ENCODE data around the gene LURAP1L.
A peak's percentile ranks its signal among the peaks of the same experiment; 100 is the strongest.

The LURAP1L gene

GRCh38 chr9:12813533-12813932 lies 38.7 kb downstream of the LURAP1L start:
- DNase-seq (ENCODE audit: low read depth) = no peak

GRCh38 chr9:12813960-12814876 lies 39.4 kb downstream of the LURAP1L start:
- peak; percentile 99 for DNase-seq (ENCODE audit: low read depth)

GRCh38 chr9:12814877-12815237 lies 40.0 kb downstream of the LURAP1L start:
- no peak for DNase-seq (ENCODE audit: low read depth)

- no peak for DNase-seq (ENCODE audit: low read depth)
These were observed 41.1 kb downstream of the LURAP1L start for GRCh38 chr9:12815888-12816287.

GRCh38 chr9:12816656-12817101 lies 41.9 kb downstream of the LURAP1L start:
- DNase-seq (ENCODE audit: low read depth) = no peak

- DNase-seq (ENCODE audit: low read depth) = no peak
These were observed 42.9 kb downstream of the LURAP1L start for GRCh38 chr9:12817702-12818101.

- peak; percentile 50 for DNase-seq (ENCODE audit: low read depth)
These were observed 43.7 kb downstream of the LURAP1L start for GRCh38 chr9:12818431-12819000.

- peak; percentile 20 for DNase-seq (ENCODE audit: low read depth)
These were observed 44.8 kb downstream of the LURAP1L start for GRCh38 chr9:12819436-12820185.

- no peak for DNase-seq (ENCODE audit: low read depth)
These were observed 47.3 kb downstream of the LURAP1L start for GRCh38 chr9:12822111-12822510.

GRCh38 chr9:12826924-12827565 lies 52.2 kb downstream of the LURAP1L start:
- no peak for DNase-seq (ENCODE audit: low read depth)

- DNase-seq (ENCODE audit: low read depth) = no peak
These were observed 58.9 kb downstream of the LURAP1L start for GRCh38 chr9:12833701-12834100.

- no peak for DNase-seq (ENCODE audit: low read depth)
These were observed 63.7 kb downstream of the LURAP1L start for GRCh38 chr9:12838546-12838945.

GRCh38 chr9:12843735-12844134 lies 68.9 kb downstream of the LURAP1L start:
- DNase-seq (ENCODE audit: low read depth) = no peak

GRCh38 chr9:12846035-12846434 lies 71.2 kb downstream of the LURAP1L start:
- peak; percentile 67 for DNase-seq (ENCODE audit: low read depth)

GRCh38 chr9:12847561-12847960 lies 72.7 kb downstream of the LURAP1L start:
- no peak for DNase-seq (ENCODE audit: low read depth)

GRCh38 chr9:12849486-12850003 lies 74.7 kb downstream of the LURAP1L start:
- DNase-seq (ENCODE audit: low read depth) = no peak

GRCh38 chr9:12851341-12852090 lies 76.7 kb downstream of the LURAP1L start:
- no peak for DNase-seq (ENCODE audit: low read depth)

GRCh38 chr9:12853051-12853450 lies 78.2 kb downstream of the LURAP1L start:
- no peak for DNase-seq (ENCODE audit: low read depth)

GRCh38 chr9:12854221-12854620 lies 79.4 kb downstream of the LURAP1L start:
- no peak for DNase-seq (ENCODE audit: low read depth)

GRCh38 chr9:12855066-12855465 lies 80.2 kb downstream of the LURAP1L start:
- no peak for DNase-seq (ENCODE audit: low read depth)

- DNase-seq (ENCODE audit: low read depth) = no peak
These were observed 81.8 kb downstream of the LURAP1L start for GRCh38 chr9:12856603-12857002.
